HL-60 (cell line): ENCODE results near the gene HOXB6.

Source experiments
- CTCF ChIP-seq: IDR thresholded peaks from one replicate; pipeline ENCODE4 v1.5.1; 2011; ENCODE audit warnings: low read length, control low read depth, inconsistent platforms; ENCODE audit not compliant: insufficient read depth
- GABPA ChIP-seq: IDR thresholded peaks from 2 replicates; pipeline ENCODE4 v1.6.1; 2012; ENCODE audit warnings: low read depth
- POLR2AphosphoS5 ChIP-seq: IDR thresholded peaks from 2 replicates; pipeline ENCODE4 v1.6.1; 2012; ENCODE audit warnings: low read depth
- TF ChIP-seq, protein P1 (sequence below): IDR thresholded peaks from 2 replicates; pipeline ENCODE4 v1.6.1; 2012; ENCODE audit warnings: low read depth; ENCODE audit not compliant: insufficient replicate concordance

DNA sequence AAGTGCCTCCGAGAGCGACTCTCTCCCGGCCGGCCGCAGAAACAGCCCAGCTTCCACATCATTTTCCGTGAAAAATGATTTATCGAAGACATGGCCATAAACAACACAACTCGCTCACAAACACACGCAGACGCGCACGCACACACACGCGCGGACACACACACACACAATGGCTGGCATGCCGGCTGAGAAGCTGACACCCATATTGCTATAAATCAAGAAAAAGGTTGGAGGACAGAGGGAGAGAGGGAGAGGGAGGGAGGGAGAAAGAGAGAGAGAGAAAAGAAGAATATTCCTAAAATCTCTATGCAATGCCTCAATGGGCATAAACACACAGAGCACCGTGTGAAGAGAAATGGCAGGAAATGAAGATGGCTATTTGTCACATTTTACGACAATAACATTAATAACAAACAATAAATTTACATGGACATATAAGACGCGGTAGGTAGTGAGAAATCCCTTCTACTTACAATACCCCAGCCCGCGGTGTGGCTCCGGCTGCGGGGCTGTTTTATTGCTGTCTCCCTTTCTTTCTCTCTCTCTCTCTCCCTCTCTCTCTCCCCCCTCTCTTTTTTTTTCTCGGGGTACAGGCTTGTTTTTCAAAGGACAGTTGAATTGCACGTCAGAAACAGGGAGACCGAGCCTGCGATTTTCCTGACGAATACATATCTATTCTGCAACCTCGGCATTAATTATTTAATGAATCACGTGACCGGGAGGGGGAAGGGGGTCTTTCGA lies 36.1 kb downstream of the HOXB6 start:
- TF ChIP-seq CTCF (no peak), POLR2AphosphoS5 (no peak), GABPA (no peak)
- TF ChIP-seq, protein P1, sequence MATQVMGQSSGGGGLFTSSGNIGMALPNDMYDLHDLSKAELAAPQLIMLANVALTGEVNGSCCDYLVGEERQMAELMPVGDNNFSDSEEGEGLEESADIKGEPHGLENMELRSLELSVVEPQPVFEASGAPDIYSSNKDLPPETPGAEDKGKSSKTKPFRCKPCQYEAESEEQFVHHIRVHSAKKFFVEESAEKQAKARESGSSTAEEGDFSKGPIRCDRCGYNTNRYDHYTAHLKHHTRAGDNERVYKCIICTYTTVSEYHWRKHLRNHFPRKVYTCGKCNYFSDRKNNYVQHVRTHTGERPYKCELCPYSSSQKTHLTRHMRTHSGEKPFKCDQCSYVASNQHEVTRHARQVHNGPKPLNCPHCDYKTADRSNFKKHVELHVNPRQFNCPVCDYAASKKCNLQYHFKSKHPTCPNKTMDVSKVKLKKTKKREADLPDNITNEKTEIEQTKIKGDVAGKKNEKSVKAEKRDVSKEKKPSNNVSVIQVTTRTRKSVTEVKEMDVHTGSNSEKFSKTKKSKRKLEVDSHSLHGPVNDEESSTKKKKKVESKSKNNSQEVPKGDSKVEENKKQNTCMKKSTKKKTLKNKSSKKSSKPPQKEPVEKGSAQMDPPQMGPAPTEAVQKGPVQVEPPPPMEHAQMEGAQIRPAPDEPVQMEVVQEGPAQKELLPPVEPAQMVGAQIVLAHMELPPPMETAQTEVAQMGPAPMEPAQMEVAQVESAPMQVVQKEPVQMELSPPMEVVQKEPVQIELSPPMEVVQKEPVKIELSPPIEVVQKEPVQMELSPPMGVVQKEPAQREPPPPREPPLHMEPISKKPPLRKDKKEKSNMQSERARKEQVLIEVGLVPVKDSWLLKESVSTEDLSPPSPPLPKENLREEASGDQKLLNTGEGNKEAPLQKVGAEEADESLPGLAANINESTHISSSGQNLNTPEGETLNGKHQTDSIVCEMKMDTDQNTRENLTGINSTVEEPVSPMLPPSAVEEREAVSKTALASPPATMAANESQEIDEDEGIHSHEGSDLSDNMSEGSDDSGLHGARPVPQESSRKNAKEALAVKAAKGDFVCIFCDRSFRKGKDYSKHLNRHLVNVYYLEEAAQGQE, result no peak
